AG10803 (cell line): ENCODE results near the gene FARS2.

Experiments
- DNase-seq: peaks from one replicate; pipeline ENCODE4 v3.0.0; 2010; ENCODE audit warnings: low read depth
- H3K4me3 ChIP-seq: 2 replicates; pipeline ENCODE4 v1.5.1; 2011; ENCODE audit warnings: mild to moderate bottlenecking, low read length, control low read depth
- TF ChIP-seq, protein P1 (sequence below): conservative IDR thresholded peaks from 2 replicates; pipeline ENCODE4 v1.5.1; 2011; ENCODE audit warnings: mild to moderate bottlenecking, low read length, control low read depth, inconsistent platforms

FARS2 gene

DNA sequence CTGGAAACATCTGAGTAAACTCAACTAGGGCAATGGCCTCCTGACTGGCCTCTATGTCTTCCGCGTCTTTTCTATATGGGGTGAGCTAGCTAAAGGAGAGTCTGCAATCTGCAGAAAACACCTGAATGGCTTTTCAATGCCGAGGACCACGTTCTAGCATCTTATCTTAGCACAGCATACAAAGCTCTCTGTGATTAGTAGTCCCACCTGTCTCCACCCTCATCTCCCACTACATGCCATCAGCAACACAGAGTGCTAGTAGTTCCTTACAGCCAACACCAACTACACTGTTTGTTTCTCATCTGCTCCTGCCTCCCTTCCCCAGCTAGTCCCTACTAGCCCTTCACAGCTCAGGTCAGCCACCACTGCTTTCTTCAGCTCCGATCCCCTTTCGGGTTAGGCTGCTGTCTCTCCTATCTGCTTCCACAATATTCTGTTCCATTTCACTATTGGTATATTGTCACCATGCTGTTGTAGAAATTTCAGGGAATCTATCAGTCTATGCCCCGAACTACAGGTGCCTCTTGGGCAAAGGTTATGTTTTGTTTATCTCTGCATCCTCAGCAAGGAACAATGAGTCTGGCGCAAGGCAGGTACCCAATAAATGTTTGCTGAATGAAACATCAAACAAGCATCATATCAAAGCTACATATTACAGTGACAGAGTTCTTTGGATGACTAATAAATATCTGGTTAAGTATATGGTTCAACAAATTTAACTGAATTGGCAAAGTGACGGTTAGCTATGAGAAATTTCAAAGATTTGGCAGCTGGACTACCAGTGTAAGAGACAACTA lies 12.8 kb upstream of the FARS2 start:
- no peak overlapping the region for H3K4me3 ChIP-seq
- DNase-seq: no peak
- TF ChIP-seq, protein P1, sequence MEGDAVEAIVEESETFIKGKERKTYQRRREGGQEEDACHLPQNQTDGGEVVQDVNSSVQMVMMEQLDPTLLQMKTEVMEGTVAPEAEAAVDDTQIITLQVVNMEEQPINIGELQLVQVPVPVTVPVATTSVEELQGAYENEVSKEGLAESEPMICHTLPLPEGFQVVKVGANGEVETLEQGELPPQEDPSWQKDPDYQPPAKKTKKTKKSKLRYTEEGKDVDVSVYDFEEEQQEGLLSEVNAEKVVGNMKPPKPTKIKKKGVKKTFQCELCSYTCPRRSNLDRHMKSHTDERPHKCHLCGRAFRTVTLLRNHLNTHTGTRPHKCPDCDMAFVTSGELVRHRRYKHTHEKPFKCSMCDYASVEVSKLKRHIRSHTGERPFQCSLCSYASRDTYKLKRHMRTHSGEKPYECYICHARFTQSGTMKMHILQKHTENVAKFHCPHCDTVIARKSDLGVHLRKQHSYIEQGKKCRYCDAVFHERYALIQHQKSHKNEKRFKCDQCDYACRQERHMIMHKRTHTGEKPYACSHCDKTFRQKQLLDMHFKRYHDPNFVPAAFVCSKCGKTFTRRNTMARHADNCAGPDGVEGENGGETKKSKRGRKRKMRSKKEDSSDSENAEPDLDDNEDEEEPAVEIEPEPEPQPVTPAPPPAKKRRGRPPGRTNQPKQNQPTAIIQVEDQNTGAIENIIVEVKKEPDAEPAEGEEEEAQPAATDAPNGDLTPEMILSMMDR: no peak

DNA sequence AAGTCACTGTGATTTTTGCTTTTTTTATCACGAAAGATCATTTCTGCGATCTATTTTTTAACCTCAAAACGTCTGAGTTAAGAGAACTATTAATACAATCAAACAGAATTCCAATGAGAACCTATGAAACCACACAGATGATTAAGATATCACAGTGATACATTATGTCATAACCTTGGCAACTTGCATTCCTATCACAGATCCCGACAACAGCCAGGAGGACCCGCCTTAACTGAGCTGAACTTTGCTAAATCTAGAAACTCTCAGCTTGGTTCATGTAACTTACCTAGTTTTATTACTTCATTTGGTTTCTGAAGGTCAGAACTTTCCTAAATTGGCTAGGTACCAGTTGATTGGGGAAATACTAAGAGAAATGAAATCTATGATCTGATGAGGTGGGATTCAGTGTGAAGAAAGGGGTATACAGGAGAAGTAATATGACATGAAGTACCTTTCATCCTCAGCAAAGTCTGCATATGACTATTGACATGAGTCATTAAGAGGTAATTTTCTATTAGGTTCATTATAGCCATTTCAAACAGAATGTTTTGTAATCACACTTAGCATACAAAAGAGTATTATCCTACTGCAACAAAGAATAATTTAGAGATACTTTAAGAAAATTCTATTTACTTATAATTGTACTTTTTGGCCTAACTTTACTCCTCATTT lies 11.7 kb upstream of the FARS2 start:
- TF ChIP-seq, protein P1: no peak
- no peak for DNase-seq

DNA sequence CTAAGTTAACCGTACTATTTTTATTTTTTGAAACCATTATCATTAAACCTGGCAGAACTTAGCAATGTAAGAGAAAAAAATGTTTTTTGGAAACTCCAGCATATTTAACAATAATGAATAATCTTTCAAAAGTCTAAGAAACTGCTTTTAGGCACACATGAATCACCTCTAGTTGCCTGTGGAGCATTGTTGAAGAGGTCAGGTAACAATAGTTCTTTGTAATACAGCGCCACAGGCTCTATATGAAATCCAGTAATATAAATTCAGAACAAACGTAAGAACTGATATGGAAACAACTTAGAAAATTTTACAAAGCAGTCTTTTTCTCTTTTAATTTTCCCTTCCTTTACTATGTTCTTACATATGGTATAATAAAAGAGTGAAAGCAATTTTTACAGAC lies 10.9 kb upstream of the FARS2 start:
- TF ChIP-seq, protein P1: no peak
- H3K4me3 ChIP-seq: no peak overlapping the region
- no peak for DNase-seq

More for the DNA sequence above, 11.7 kb upstream of the FARS2 start:
- H3K4me3 ChIP-seq: no peak overlapping the region

DNA sequence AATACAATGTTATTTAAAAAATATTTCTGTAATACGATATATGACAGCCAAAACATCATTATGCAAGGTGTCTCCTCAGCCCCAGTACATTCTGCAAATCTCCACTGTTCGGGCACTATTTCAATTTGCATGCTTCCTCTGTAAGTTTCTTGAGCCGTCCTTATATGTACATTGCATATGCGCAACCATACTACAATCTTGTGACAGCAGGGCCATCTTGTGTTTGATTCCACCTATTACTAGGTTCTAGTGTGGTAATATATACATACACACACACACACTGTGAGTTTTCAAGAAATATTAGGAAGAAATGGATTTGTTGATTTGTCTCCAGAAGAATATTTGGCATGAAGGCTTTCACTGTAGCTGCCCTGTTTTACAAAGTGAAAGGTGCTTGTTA lies 10.4 kb upstream of the FARS2 start:
- TF ChIP-seq, protein P1: no peak
- DNase-seq: no peak
- H3K4me3 ChIP-seq: no peak overlapping the region

DNA sequence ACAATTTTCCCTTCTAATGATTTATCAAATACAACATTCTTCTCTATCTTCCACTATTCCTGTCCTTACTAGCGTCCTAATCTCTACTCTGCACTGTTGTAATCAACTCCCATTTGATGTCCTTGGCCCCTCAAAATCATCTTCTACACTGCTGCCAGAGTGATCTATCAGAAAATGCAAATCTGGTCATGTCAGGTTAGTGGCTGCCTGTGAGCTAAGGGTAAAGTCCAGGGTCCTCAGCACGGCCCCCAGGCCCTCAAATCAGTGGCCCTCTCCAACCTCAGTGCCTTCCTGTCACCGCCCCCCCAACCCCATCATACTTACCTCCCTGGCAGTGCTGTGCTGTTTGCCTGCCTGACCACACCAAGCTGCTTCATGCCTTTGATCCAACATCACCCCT lies 4.4 kb upstream of the FARS2 start:
- DNase-seq: no peak
- TF ChIP-seq, protein P1: no peak
- H3K4me3 ChIP-seq: no peak overlapping the region

DNA sequence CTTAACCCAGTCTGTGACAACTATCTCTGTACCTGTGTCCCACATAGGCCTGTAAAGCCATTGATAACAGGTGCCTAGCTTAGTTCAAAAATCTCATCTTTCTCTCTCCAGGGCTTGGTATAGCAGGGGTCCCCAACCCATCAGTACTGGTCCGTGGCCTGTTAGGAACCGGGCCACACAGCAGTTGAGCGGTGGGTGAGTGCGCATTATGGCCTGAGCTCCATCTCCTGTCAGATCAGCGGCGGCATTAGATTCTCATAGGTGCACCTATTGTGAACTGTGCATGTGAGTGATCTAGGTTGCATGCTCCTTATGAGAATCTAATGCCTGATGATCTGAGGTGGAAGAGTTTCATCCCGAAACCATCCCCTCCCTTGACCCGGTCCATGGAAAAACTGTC lies 3.9 kb upstream of the FARS2 start:
- H3K4me3 ChIP-seq: no peak overlapping the region
- no peak for DNase-seq
- TF ChIP-seq, protein P1: no peak

DNA sequence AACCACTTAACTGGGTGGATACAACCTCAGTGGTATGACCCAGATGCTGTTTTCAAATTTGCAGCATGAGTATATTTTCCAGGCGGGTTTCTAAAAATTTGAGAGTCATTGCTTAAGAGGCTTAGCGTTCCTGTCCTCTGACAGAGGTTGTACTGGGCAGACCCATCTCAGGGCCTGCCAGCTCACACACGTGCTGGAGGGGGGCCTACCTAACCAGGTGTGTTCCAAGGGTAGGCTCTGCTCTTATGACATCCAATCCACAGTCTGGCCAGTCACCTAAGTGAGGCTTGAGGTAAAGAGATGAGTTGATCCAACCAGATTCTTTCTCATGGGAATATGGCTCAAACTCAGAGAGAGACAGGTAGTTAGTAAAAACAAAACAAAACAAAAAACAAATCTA lies 1.9 kb upstream of the FARS2 start:
- TF ChIP-seq, protein P1: no peak
- no peak overlapping the region; the same call in 1 of the 2 replicates for H3K4me3 ChIP-seq
- no peak for DNase-seq
